HPDE6-E6E7 (cell line): ENCODE data around the gene NUBPL.
"Not testable (repeated sequence)": the region's sequence is repeated elsewhere in the genome, so short reads cannot be mapped to it uniquely, and the experiment has no call there.

Experiments
- DNase-seq: peaks from one replicate; pipeline ENCODE4 v3.0.0; 2011; ENCODE audit warnings: missing footprints; ENCODE audit errors: extremely low spot score

NUBPL gene

DNA sequence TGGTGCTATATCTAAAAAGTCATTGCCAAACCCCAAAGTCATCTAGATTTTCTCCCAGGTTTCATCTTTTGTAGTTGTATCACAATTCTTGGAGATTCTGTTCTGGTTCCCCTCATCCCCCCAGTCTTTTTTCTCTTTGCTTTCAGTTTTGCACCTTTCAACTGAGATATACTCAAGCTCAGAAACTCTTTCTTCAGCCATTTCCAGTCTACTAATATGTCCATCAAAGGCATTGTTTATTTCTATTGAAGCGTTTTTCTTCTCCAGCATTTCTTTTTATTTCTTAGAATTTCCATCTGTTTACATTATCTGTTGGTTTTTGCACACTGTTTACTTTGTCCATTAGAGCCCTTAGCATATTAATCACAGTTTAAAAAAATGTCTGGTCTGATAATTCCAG lies 179.5 kb downstream of the NUBPL start:
- no peak for DNase-seq

DNA sequence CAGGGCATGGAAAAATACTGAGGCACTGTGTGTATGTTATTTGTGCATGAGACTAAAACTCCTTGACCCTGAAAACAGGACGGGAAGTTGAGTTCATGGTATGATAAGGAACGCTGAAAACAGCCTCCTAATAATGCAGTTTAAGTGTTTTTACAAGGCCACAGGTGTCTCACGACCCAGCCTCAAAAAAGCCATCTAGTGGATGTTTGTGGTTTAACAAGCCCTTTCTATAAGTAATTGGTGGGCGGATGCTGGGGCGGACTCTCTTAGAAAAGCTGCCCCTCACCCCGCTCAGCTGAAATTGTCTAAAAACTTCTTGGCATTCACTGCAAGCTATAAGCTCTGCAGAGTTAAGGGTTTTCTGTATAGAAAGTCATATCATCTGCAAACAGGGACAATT lies 184.5 kb downstream of the NUBPL start:
- no peak for DNase-seq

DNA sequence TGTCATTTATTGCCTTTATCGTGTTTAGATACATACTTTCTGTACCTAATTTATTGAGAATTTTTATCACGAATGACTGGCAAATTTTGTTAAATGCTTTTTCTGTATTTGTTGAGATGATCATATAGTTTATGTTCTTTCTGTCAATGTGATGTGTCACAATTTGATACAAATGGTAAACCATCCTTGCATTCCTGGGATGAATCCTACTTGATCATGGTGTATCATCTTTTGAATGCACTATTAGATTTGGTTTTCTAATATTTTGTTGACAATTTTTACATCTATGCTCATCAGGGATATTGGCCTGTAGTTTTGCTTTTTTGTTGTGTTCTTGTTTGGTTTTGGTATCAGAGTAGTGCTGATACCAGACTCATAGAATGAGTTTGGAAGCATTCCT lies 185.1 kb downstream of the NUBPL start:
- no peak for DNase-seq

DNA sequence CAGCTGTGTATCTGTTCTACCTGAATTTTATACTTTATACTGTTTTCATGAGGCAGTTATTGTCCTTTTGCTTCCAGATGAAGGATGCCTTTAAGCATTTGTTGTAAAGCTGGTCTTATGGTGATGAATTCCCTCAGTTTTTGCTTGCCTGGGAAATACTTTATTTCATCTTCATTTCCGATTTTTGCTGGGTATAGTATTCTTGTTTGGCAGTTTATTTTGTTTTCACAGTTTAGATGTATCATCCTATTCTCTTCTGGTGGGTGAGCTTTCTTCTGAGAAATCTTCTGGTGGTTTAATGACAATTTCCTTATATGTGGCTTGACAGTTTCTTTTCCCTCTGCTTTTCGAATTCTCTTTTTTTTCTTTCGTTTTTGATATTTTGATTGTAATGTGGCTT lies 188.1 kb downstream of the NUBPL start:
- DNase-seq, result no peak

DNA sequence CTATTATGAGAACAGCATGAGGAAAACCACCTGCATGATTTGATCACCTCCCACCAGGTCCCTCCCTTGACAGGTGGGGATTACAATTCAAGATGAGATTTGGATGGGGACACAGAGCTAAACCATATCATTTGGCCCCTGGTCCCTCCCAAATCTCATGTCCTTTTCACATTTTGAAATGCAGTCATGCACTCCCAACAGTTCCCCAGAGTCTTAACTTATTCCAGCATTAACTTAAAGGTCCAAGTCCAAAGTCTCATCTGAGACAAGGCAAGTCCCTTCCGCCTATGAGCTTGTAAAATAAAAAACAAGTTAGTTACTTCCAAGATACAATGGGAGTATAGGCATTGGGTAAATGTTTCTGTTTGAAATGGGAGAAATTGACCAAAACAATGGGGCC lies 189.8 kb downstream of the NUBPL start:
- not testable (repeated sequence) for DNase-seq

DNA sequence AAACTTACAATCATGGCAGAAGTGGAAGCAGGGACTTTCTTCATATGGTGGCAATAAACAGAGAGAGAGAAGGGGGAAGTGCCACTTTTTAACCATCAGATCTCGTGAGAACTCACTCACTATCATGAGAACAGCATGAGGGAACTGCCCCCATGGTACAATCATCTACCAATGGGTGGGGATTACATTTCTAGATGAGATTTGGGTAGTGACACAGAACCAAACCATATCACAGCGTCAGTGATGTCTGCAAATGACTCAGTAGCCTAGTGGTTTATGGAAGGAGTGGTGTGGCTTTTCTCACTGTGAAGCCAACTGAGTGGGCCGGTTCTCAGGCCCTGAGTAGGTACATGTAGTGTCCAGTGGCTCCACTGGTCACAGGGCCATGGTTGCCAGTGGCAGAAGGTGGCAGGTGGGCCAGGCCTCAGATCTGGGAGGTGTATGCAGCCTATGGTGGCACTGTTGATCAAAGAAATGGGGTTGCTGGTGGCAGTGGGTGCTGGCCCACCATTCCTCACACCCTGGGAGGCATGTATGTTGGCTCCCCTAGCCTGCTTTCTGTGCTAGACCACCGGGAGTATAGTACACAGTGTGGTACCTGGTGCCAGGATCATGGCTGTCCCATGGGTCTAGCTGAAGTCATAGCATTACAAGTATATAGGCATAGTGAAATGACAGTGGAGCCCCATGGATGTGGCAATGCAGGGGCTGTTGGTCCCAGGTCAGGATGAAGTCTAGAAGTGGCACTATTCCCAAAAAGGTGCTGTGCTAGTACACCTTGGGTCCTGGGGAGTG lies 191.9 kb downstream of the NUBPL start:
- no peak for DNase-seq

DNA sequence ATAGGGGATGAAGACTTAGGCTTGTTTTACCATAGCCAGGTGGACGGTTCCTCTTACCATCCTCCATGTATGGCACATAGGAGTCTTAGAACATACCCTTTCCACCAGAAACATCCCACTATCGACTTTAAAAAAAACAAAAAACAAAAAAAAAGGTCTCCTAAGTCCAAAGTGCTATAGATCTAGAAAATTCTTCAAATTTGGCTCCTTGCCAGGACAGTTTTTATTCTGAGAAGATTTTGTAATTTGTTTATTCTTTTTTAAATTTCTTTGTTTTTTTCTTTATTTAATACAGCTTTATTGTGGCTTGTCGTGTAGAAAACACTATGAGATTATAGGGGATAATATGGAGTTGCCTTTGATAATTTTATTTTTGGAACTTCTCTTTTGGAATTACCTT lies 197.7 kb downstream of the NUBPL start:
- DNase-seq, result no peak

DNA sequence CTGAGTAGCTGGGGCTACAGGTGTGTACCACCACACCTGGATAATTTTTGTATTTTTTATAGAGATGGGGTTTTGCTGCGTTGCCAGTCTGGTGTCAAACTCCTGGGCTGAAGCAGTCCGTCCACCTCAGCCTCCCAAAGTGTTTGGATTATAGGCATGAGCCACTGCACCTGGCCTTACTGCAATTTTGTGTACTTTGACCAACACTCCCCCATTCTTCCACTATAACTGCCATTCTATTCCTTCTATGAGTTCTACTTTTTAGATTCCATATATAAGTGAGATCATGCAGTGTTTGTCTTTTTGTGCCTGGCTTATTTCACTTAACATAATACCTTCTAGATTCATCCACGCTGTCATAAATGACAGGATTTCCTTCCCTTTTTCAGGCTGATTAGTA lies 199.1 kb downstream of the NUBPL start:
- no peak for DNase-seq

DNA sequence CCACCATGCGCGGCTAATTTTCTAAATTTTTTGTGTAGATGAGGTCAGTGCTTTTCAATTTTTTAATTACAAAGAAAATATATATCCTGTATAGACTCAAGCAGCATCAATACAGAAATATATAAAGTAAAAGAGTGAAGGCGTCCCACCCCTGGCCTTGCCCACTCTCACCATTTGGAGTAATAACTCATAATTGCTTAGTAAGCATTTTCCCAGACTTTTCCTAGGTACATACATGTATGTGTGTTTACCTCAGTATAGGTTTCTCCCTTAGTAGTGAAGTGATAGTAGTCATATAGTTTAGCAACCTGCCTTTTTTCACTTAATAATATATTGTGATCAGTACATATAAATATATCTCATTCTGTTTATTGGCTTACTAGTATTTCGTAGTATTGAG lies 200.1 kb downstream of the NUBPL start:
- no peak for DNase-seq

DNA sequence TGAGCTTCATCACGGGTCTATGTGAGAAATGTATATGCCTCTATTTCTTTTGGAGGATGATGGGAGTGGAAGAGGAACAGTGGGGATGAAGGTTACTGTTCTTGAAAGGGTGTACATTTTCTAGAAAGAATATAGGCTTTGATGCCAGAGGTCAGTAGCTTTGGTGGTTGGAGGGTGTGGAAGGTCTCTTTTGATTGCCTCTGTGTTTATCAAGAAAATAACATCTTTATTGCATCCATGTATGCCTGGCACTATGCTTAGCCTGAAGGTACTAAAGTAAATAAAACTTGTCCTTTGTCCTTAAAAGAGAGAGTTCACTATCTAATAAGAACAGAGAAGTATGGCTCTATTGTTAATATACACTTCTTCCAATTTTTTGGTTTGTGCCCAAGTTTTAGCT lies 201.8 kb downstream of the NUBPL start:
- DNase-seq, result no peak

DNA sequence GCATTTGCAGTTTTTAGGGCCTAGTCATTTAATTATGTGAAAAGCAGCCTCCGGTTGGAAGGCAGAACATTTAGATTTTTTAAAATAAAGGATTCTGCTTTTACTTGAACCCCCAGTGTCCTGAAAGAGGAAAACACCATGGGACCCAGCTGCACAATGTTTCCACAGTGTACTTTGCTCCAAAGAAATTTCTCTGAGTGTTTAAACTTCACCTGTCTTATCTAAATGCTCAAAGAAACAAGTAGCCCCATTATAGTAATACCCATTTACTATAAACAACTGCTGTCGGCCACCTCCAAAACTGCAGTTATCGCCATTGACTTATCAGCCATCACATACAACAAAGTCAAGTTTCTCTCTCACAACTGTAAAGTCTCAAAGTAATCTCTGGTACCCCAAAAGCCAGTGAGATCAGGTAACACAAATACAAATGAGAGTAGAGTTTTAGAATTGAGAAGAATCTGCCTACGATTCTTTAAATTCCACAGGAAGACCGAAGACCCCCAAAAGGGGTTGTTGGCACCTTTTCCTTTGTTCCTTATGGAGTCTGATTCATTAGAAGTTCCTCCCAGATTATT lies 205.2 kb downstream of the NUBPL start:
- no peak for DNase-seq

DNA sequence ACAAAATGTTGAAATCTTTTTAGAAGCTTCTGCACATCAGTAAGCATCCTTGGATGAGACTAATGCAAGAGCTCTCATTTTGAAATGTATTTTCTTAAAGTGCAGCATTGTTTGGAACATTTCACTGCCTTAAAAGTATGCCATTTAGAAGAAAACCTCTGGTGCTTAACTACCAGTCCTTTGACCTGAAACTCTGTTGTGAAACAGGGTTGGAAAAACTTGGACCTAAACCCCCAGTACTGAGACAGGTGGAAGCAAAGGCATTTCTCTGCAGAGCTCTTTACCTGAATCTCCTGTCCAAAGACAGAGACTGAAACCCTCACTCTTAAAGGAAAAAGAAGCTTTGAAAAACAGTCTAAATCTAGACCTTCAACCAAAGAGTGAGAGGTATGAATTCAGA lies 207.2 kb downstream of the NUBPL start:
- no peak for DNase-seq

DNA sequence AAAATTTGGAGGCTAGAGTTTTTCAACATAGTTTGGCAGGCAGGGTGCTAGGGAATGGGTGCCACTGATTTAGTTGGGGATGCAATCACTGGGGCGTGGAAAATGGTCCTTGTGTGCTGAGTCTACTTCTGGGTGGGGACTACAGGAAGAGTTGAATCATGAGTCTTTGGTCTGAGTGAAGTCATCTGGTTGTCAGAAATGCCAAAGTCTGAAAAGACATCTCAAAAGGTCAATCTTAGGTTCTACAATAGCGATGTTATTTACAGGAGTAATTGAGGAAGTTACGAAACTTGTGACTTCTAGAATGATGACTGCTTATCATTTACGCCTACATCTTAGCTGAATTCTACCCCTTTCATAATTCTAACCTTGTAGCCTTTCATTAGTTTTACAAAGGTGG lies 209.1 kb downstream of the NUBPL start:
- no peak for DNase-seq

DNA sequence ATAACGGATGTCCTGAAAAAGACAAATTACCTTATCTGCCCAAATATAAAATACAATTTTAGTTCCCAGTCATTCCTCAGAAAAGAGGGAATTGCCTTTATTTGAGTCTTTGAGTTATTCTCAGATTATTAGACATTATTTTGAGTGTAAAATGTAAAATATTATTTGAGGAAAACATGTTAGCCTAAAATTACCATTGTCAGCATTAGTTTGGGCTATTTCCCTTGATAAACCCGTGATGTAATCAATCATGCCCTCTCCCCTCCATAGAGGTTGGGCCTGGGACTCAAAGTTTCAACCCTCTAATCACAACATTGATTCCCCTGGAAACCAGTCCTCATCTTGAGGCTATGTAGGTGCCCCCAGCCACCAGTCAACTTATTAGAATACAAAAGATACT lies 213.4 kb downstream of the NUBPL start:
- no peak for DNase-seq

DNA sequence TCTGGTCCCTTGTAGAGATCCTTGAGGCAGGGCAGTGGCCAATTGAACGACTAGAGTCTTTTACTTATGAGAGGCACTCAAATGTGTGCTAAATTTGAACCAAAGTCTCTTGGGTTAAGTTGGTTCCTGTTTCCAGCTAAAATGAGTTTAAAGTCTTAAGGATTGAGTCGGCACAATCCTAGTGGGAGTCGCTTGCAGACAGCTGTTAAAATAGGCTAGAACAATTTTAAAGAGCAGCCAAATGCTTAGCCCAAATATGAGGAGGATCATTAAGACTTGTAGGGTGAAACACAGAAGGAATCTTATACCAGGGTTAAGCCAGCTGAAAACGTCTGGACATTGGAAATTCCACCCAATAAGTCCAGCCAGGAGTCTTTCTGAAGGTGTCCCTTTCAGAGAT lies 216.1 kb downstream of the NUBPL start:
- no peak for DNase-seq

DNA sequence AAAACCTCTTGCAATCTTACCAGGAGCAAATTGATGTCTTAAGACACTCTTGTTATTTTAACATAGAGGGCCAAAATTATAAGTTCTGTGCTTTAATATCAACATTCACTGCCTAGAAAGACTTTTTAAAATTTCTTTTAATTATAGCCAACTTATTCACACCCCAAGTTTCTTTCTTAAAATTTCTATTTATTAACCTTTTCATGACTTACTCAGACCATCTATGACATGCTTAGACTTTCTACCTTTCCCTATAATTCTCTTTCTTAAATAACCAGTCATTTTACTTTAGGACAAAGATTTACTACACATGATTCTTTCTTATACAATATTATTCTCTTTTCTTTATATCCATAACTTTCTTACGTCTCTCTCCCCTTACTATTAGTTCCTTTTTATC lies 220.4 kb downstream of the NUBPL start:
- no peak for DNase-seq

DNA sequence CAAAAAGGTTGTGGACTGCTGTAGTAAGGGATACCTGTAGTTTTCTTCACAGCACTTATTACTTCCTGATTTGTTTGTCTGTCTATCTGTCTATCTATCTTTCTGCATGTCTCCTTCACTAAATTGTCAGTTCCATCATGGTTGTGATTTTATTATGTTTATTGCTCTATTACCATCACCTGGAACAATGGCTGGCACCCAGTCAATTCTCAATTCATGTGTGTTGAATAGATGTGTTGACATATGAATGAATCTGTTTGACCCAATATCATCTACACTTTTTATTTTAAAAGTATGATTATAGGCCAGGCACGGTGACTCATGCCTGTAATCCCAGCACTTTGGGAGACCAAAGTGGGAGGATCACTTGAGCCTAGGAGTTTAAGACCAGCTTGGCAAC lies 224.4 kb downstream of the NUBPL start:
- DNase-seq, result no peak

DNA sequence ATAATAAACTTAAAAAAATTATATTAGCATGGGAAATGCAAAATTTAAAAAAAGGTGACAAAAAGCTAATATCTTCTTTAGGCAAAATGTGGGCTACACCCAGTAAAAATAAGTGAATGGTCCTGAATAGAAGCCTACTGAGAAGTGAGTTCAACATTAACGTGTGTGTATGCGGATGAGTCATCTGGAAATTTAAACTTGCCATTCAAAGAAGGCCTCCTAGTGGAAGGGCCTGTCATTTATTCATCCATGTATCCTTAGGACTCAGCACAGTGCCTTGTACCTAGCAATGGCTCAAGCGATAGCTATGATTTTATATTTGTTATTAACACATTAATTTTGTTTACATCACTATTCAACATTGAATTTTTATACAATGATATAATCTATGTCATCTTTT lies 226.2 kb downstream of the NUBPL start:
- DNase-seq, result no peak

DNA sequence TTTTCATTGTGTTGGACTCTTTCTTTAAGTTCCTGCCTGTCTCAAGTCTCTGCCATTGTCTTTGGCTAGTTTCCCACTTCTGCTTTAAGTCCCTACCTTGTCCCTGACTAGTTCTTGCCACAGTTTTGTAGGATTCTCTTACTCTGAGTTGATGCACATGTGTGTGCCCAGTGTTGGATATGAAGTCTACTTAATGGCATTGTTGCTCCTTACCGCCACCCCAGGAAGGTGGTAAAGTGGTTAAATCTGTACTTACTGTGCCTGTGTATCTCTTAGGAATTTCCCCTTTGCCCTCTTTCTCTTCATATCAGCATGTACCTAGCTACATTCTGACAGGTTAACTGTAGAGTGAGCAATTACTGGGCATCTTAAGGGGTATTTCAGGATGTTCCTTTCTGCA lies 227.1 kb downstream of the NUBPL start:
- DNase-seq, result no peak

DNA sequence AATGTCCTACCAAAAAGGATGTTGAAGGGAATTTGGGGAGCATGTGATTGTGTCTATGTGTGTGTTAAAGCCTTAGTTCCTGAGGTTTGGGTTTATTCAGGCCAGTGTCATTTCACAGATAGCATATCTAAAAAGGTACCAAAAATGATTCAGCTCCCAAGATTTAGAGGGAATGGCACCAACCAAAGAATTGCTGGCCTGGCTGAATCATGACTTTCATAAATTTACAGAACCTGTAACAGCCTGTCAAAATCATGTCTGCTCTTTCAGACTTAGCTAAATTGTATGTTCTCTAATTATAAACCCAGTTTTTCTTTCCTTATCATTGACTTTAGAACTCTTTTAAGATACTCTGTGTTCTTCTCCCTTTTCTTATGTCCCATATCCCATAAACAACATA lies 231.5 kb downstream of the NUBPL start:
- DNase-seq, result no peak

DNA sequence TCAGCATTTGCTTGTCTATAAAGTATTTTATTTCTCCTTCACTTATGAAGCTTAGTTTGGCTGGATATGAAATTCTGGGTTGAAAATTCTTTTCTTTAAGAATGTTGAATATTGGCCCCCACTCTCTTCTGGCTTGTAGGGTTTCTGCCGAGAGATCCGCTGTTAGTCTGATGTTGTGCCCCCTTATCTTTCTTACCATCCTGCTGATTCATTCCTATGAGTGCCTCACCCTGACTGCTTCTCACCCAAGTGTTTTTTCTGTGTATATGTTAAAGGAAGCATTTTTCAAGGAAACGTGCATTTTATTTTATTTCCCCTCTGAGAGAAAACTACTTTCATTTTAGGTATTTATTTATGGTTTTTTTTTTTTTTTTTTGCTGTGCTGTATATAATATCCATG lies 236.7 kb downstream of the NUBPL start:
- not testable (repeated sequence) for DNase-seq

DNA sequence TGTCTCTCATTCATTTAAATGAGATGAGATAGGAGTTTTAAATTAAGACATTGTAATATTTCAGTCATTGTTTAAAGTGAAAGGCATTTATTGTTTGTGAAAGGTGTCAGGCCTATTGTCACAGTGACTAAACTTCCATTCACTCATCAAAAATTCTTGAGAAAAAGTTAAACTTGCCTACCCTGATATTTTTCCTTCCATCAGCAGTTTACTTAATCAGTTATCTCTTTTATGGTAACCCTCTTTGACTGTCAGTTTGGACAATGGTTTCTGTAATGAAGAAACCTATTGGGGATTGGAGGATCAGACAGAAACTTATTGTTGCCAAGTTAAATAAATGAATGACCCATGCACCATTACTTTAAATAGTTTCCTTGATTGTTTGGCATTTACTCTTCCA lies 241.6 kb downstream of the NUBPL start:
- DNase-seq, result no peak

DNA sequence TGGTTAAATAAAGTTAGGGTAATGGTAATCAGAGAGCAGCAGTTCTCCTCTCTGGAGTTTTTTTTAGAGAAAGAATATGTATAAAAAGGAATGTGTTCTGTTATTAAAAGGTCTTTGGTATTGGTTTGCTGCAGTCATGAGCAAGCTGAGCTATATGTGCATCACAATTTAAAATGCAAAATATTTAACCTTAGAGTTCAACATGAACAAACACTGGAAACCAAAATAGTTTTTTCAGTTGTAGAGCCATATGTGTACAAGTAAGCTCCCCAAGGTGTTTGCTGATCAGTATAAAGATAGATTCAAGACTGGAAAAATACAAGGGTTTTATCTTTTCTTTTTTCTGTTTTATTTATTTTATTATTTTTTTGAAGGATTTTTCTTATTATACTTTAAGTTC lies 245.0 kb downstream of the NUBPL start:
- DNase-seq, result no peak
